GM21381 (cell line): ENCODE data around the gene PPFIBP1.
A peak's percentile ranks its signal among the peaks of the same experiment; 100 is the strongest.
"Not testable (repeated sequence)": the region's sequence is repeated elsewhere in the genome, so short reads cannot be mapped to it uniquely, and the experiment has no call there.

Source experiments
- ATAC-seq: cut with Tn5 transposase; IDR thresholded peaks from one replicate; pipeline ENCODE4 v1.9.1; 2021; ENCODE audit warnings: mild to moderate bottlenecking, moderate library complexity; ENCODE audit not compliant: unreplicated experiment

The PPFIBP1 gene

GRCh38 chr12:27622436-27623195, 98.6 kb downstream of the PPFIBP1 start:
- no peak for ATAC-seq

- ATAC-seq, result no peak
Measured at GRCh38 chr12:27623645-27624044, 99.6 kb downstream of the PPFIBP1 start.

- ATAC-seq, result no peak
Measured at GRCh38 chr12:27624586-27624985, 100.6 kb downstream of the PPFIBP1 start.

- peak; percentile 52 for ATAC-seq
Measured at GRCh38 chr12:27627123-27627852, 103.3 kb downstream of the PPFIBP1 start.

- not testable (repeated sequence) for ATAC-seq
Measured at GRCh38 chr12:27627853-27628469, 104.0 kb downstream of the PPFIBP1 start.

- not testable (repeated sequence) for ATAC-seq
Measured at GRCh38 chr12:27630219-27630618, 106.2 kb downstream of the PPFIBP1 start.

- ATAC-seq, result no peak
Measured at GRCh38 chr12:27631365-27631764, 107.4 kb downstream of the PPFIBP1 start.

- ATAC-seq, result no peak
Measured at GRCh38 chr12:27631813-27632491, 107.9 kb downstream of the PPFIBP1 start.

GRCh38 chr12:27635349-27635972, 111.5 kb downstream of the PPFIBP1 start:
- ATAC-seq, result no peak

- not testable (repeated sequence) for ATAC-seq
Measured at GRCh38 chr12:27636569-27636968, 112.6 kb downstream of the PPFIBP1 start.

GRCh38 chr12:27637524-27637923, 113.5 kb downstream of the PPFIBP1 start:
- ATAC-seq, result no peak

- ATAC-seq, result no peak
Measured at GRCh38 chr12:27639265-27639664, 115.3 kb downstream of the PPFIBP1 start.

- ATAC-seq, result not testable (repeated sequence)
Measured at GRCh38 chr12:27640566-27641200, 116.7 kb downstream of the PPFIBP1 start.

- not testable (repeated sequence) for ATAC-seq
Measured at GRCh38 chr12:27642361-27642760, 118.4 kb downstream of the PPFIBP1 start.

GRCh38 chr12:27642892-27643291, 118.9 kb downstream of the PPFIBP1 start:
- not testable (repeated sequence) for ATAC-seq

- no peak for ATAC-seq
Measured at GRCh38 chr12:27644158-27644845, 120.3 kb downstream of the PPFIBP1 start.

- ATAC-seq, result no peak
Measured at GRCh38 chr12:27645671-27646070, 121.7 kb downstream of the PPFIBP1 start.

- no peak for ATAC-seq
Measured at GRCh38 chr12:27646149-27646548, 122.1 kb downstream of the PPFIBP1 start.

- no peak for ATAC-seq
Measured at GRCh38 chr12:27650011-27650410, 126.0 kb downstream of the PPFIBP1 start.

- no peak for ATAC-seq
Measured at GRCh38 chr12:27651201-27651600, 127.2 kb downstream of the PPFIBP1 start.
